Astrocyte of the hippocampus (primary cell): ENCODE data around the gene CIT.
"Not testable (repeated sequence)": the region's sequence is repeated elsewhere in the genome, so short reads cannot be mapped to it uniquely, and the experiment has no call there.

Experiments
- DNase-seq: peaks from one replicate; pipeline ENCODE4 v3.0.0; 2011; ENCODE audit warnings: low read depth, low spot score

CIT gene

DNA sequence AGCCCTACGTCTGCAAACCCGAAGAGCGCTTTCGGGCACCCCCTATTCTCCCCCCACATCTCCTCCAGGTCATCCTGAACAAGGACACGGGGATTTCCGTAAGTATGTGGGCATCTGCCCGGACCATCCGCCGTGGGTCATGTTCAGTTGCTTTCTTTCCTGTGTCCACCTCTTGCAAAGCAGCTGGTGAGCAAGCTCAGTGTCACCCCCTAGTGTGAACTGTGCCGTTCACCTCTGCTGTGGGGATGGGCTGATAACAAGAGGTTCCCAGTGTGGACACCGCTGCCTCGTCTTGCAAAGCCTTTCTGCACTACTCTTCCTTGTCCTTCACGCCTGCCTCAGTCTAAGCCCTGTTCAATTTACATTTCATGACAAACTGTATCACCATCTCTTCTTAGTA, 200.5 kb downstream of the CIT start:
- no peak for DNase-seq

- no peak for DNase-seq
Measured at GRCh38 chr12:119676022-119676421, 201.1 kb downstream of the CIT start.

- no peak for DNase-seq
Measured at GRCh38 chr12:119674560-119674959, 202.6 kb downstream of the CIT start.

- DNase-seq, result no peak
Measured at GRCh38 chr12:119673634-119674033, 203.5 kb downstream of the CIT start.

DNA sequence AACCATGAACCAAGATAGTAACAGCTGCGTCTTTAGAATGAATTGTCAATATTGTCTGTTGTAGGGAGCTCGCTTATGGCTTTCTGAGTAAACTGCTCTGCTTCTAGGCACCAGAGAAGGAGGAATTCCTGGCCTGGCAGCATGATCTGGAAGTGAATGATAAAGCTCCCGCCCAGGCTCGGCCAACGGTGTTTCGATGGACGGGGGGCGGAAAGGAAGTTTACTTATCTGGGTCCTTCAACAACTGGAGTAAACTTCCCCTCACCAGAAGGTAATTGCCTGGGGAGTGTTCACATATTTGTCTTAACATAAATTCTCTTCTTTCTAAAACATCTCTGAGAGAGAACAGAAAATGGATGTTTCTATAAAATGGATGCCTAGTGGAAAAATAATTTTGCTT, 204.9 kb downstream of the CIT start:
- no peak for DNase-seq

DNA sequence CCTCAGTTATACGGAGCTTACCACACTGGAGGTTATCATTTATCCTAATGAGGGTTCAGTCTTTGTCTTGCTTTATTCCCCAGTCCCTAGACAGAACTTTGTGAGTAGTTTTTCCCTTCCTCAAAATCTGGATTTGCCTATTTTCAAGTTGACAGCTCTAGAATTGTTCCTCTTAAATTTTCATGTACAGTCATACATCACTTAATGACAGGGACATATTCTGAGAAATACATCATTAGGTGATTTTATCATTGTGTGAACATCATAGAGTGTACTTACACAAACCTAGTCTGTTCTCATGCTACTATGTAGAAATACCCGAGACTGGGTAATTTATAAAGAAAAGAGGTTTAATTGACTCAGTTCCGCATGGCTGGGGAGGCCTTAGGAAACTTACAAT, 206.1 kb downstream of the CIT start:
- no peak for DNase-seq

DNA sequence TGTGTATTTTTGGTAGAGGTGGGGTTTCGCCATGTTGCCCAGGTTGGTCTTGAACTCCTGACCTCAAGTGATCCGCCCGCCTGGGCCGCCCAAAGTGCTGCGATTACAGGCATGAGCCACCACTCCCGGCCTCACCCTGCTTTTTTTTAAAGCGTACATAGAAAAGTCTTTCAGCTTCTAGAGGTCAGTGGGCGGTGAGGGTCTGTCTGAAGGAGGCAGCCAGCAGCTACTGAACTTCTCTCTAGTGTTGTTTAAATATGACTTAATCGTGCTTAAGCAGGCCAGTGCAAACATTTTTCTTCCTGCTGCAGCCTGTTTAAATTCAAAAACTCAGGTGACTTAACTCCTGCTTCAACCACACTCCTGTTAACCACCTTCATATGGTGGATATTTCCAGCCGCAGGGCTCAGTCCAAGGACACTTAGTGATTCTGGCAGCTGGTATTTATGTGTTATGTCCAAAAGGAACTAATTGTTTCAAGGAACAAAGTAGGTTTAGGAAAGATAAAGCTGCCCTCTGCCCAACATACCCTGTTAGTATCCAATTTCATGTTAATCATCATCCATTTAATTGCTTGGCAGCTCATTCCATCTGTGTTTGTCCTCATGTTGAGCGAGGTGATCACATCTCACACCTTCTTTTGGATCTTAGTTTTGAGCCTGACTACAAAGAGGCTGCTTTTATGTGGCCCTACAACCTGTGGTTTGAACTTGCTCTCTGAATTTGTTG, 207.2 kb downstream of the CIT start:
- DNase-seq, result no peak

DNA sequence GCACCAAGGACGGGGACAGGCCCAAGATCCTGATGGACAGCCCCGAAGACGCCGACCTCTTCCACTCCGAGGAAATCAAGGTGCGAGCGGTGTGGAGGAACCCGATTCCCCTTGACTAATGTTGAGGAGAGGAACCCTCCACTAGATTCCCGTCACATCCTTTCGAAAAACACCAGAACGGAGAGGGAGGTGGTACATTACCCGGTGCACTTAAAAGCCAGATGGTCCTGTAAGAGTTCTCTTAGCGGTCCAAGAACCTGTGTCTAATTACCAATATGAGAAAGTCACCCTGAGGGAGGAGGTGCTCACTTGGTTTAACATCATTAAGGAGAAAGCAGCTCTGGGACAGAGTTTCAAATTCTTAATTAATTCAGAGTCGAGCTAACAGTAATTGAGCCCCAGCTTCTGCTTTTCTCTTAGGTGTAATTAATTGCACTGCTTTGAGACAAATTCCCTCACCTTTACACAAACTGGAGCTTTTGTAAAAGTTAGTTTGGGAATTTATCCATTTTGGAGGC, 208.7 kb downstream of the CIT start:
- DNase-seq, result no peak

- peak; percentile 99 for DNase-seq
Measured at GRCh38 chr12:119667577-119668323, 209.4 kb downstream of the CIT start, which contains the start of gene PRKAB1. TSS of gene PRKAB1 (plus strand) at chr12:119668133. CDS start at chr12:119668245, 112 bp downstream.

- DNase-seq, result no peak
Measured at GRCh38 chr12:119666900-119667576, 210.1 kb downstream of the CIT start.

DNA sequence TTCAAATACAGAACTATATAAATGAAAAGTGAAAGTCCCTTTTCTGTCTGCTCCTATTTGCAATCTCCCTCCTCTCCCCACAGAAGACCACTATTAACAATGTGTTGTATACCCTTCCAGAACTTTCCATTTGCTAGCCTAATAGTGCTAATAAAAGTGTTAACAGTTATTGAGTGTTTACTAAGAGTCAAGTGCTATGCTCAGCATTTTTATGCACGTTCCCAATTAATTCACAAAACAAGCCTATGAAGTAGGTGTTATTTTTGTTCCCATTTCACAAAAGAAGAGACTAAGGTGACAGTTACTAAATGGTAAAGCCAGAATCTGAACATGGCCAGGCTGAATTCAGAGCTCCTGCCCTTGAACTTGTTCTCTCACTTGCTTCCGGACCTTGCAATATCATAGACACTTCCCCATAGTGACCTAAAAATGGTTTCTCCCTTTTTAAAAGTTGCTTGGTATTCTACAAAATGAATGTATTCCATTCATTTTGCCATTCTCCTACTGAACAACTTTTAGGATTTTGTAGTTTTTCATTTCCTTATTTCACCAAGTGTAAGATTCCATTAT, 210.8 kb downstream of the CIT start:
- DNase-seq, result no peak

- no peak for DNase-seq
Measured at GRCh38 chr12:119665164-119665929, 211.8 kb downstream of the CIT start.

- DNase-seq, result no peak
Measured at GRCh38 chr12:119664642-119665041, 212.5 kb downstream of the CIT start.

GRCh38 chr12:119661882-119662281, 215.2 kb downstream of the CIT start:
- DNase-seq, result no peak

- DNase-seq, result no peak
Measured at GRCh38 chr12:119660076-119660475, 217.0 kb downstream of the CIT start.

DNA sequence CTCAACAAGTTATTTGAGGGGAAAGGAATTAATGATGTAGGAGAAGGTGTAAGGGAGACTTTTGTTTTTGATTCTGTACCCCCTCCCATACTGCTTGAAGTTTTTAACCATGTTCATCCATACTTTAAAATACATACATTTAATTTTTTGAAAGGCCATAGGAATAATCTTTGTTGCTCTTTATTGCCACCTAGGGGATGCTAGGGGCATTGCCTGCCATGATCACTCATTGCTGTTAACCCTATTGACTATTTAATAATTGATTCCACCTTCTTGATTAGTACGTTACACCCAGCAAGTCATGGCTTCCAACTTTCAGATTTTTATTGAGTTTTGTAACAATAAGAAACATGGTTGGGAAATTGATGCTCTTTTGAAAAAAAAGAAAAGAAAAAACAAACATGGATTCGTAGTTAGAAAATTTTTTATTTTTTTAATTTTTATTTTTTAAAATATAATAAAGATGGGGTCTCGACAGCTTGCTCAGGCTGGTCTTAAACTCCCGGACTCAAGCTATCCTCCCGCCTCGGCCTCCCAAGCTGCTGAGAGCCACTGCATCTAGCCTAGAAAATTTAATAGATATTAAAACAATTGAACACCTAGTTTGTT, 217.7 kb downstream of the CIT start:
- peak; percentile 37 for DNase-seq

DNA sequence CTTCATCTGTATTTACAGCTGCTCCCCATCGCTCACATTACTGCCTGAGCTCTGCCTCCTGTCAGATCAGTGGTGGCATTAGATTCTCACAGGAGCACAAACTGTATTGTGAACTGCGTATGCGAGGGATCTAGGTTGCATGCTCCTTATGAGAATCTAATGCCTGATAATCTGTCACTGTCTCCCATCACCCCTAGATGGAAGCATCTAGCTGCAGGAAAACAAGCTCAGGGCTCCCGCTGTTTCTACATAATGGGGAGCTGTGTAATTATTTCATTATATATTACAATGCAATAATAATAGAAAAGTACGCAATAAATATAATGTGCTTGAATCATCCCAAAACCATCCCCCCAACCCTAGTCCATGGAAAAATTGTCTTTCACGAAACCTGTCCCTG, 219.0 kb downstream of the CIT start:
- not testable (repeated sequence) for DNase-seq

GRCh38 chr12:119657001-119657400, 220.1 kb downstream of the CIT start:
- not testable (repeated sequence) for DNase-seq

DNA sequence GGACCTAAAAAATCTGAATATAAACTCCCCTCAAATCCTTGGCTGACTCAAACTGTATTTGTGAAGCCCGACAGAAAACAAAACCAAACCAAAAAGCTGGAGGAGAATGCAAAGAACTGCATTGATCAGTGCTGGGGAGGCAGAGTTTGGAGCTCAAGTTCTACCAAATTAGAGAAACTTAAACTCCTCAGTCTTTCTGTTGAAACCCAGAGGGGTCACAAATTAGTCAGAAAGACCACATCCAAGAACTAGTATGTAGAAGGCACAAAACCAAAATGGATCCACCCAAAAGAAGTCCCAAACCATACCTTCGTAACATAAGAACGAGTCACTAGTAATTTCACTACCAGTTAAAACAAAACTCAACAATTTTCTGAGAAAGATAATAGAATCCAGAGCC, 224.5 kb downstream of the CIT start:
- DNase-seq, result no peak

GRCh38 chr12:119649202-119649808, 227.8 kb downstream of the CIT start:
- no peak for DNase-seq
